ENCODE results near the gene FBXL15.

Gene FBXL15

DNA sequence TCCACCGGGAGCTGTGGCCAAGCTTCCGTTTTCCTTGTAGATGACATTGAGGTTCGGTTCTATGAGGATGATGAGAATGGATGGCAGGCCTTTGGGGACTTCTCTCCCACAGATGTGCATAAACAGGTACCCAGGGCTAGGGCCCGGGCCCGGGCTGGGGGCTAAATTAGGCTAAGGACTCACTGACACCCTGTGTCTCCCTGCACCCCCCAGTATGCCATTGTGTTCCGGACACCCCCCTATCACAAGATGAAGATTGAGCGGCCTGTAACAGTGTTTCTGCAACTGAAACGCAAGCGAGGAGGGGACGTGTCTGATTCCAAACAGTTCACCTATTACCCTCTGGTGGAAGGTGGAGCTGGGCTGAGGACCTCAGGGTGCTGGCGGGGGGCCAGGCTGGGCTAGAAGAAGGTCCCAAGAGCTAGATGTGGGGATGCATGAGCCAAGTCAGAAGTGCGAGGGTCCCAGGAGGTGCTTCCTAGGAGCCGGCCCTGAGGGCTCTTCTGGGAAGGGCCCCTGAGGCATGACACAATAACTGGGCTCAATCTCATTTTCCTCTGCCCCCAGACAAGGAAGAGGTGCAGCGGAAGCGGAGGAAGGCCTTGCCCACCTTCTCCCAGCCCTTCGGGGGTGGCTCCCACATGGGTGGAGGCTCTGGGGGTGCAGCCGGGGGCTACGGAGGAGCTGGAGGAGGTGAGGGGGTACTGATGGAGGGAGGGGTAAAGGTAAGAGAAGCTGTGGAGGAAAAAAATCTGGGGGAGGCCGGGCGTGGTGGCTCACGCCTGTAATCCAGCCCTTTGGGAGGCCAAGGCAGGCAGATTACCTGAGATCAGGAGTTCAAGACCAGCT is 22.2 kb upstream of the FBXL15 start:
- peak overlapping the region; percentile 42; the same call in 1 of the 2 replicates for H3K9ac ChIP-seq (ENCODE audit: low read length)
- H3K27ac ChIP-seq (ENCODE audit: low read length), result peak overlapping the region; percentile 71; the same call in 1 of the 2 replicates
- peaks cover 15% of the 10 kb centered on the region for H3K36me3 ChIP-seq (replicated peaks; ENCODE audit: insufficient read depth, low read length)
- peaks cover 48% of the 10 kb centered on the region for H3K79me2 ChIP-seq (ENCODE audit: low read length)
- no peak overlapping the region for H2AFZ ChIP-seq (ENCODE audit: low read length)
- H3K4me1 ChIP-seq (ENCODE audit: low read length), result peaks cover 24% of the 10 kb centered on the region
- H3K9me2 ChIP-seq (replicated peaks; ENCODE audit: insufficient read depth, low read length), result no peaks in the 10 kb centered on the region
- peak overlapping the region; percentile 31; the same call in 1 of the 2 replicates for H3K4me3 ChIP-seq (ENCODE audit: low read length)
- no peaks in the 10 kb centered on the region for H3K27me3 ChIP-seq (replicated peaks; ENCODE audit: insufficient read depth, low read length)
- H3F3A ChIP-seq (ENCODE audit: insufficient read depth, low read length), result peaks cover 53% of the 10 kb centered on the region
- H3K4me2 ChIP-seq (ENCODE audit: low read depth, low read length), result peak overlapping the region; percentile 94; the same call in 1 of the 2 replicates
- peaks cover 11% of the 10 kb centered on the region; the same call in 1 of the 2 replicates for H4K20me1 ChIP-seq (ENCODE audit: insufficient read depth, low read length)
- DNase-seq, result no peak
- H3K9me3 ChIP-seq (replicated peaks; ENCODE audit: insufficient read depth, low read length), result no peaks in the 10 kb centered on the region
- TF ChIP-seq, protein P1, sequence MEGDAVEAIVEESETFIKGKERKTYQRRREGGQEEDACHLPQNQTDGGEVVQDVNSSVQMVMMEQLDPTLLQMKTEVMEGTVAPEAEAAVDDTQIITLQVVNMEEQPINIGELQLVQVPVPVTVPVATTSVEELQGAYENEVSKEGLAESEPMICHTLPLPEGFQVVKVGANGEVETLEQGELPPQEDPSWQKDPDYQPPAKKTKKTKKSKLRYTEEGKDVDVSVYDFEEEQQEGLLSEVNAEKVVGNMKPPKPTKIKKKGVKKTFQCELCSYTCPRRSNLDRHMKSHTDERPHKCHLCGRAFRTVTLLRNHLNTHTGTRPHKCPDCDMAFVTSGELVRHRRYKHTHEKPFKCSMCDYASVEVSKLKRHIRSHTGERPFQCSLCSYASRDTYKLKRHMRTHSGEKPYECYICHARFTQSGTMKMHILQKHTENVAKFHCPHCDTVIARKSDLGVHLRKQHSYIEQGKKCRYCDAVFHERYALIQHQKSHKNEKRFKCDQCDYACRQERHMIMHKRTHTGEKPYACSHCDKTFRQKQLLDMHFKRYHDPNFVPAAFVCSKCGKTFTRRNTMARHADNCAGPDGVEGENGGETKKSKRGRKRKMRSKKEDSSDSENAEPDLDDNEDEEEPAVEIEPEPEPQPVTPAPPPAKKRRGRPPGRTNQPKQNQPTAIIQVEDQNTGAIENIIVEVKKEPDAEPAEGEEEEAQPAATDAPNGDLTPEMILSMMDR (IDR thresholded peaks at IDR 0.05; ENCODE audit: low read length), result no peak
- TF ChIP-seq EZH2 (optimal IDR thresholded peaks at IDR 0.05; ENCODE audit: low read depth, low read length) (no peak), EZH2phosphoT487 (IDR thresholded peaks at IDR 0.05; ENCODE audit: low read length) (no peak)

DNA sequence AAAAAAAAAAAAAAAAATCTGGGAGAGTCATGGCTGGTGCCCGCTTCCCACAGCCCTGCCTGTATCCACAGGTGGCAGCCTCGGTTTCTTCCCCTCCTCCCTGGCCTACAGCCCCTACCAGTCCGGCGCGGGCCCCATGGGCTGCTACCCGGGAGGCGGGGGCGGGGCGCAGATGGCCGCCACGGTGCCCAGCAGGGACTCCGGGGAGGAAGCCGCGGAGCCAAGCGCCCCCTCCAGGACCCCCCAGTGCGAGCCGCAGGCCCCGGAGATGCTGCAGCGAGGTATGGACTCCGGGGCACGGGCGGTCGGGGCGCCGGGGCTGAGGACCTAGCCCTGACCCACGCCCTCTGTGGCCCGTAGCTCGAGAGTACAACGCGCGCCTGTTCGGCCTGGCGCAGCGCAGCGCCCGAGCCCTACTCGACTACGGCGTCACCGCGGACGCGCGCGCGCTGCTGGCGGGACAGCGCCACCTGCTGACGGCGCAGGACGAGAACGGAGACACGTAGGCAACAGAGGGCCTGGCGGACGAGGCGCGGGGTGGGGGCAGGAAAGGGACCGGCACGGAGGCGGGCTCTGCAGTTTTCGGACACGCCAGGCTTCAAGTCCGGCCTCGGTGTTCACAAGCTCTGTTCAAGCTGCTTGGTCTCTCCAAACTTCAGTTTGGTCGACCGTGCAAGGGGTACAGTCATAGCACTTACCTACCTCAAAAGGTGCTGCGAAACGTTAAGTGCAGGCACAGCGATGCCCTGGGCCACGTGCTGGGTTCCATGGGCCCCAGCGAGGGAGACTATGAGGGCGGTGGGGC is 21.2 kb upstream of the FBXL15 start:
- H3K9ac ChIP-seq (ENCODE audit: low read length), result peak overlapping the region; percentile 46; the same call in 1 of the 2 replicates
- H3K27ac ChIP-seq (ENCODE audit: low read length), result peak overlapping the region; percentile 71; the same call in 1 of the 2 replicates
- H3K36me3 ChIP-seq (replicated peaks; ENCODE audit: insufficient read depth, low read length), result peaks cover 15% of the 10 kb centered on the region
- peak overlapping the region; percentile 57; the same call in 1 of the 2 replicates for H3K4me3 ChIP-seq (ENCODE audit: low read length)
- H3K4me2 ChIP-seq (ENCODE audit: low read depth, low read length), result peak overlapping the region; percentile 94
- peaks cover 24% of the 10 kb centered on the region for H3K4me1 ChIP-seq (ENCODE audit: low read length)
- H3K9me3 ChIP-seq (replicated peaks; ENCODE audit: insufficient read depth, low read length), result no peaks in the 10 kb centered on the region
- TF ChIP-seq EZH2 (optimal IDR thresholded peaks at IDR 0.05; ENCODE audit: low read depth, low read length), result no peak
- TF ChIP-seq, protein P1 (IDR thresholded peaks at IDR 0.05; ENCODE audit: low read length), result peak; percentile 88
- peaks cover 45% of the 10 kb centered on the region for H3K79me2 ChIP-seq (ENCODE audit: low read length)
- H4K20me1 ChIP-seq (ENCODE audit: insufficient read depth, low read length), result peaks cover 11% of the 10 kb centered on the region; the same call in 1 of the 2 replicates
- H2AFZ ChIP-seq (ENCODE audit: low read length), result 0 out of 2 replicates have a peak overlapping the region, but pooled peaks have one; percentile 27
- no peaks in the 10 kb centered on the region for H3K9me2 ChIP-seq (replicated peaks; ENCODE audit: insufficient read depth, low read length)
- DNase-seq, result peak; percentile 90
- H3F3A ChIP-seq (ENCODE audit: insufficient read depth, low read length), result peaks cover 53% of the 10 kb centered on the region
- no peaks in the 10 kb centered on the region for H3K27me3 ChIP-seq (replicated peaks; ENCODE audit: insufficient read depth, low read length)

DNA sequence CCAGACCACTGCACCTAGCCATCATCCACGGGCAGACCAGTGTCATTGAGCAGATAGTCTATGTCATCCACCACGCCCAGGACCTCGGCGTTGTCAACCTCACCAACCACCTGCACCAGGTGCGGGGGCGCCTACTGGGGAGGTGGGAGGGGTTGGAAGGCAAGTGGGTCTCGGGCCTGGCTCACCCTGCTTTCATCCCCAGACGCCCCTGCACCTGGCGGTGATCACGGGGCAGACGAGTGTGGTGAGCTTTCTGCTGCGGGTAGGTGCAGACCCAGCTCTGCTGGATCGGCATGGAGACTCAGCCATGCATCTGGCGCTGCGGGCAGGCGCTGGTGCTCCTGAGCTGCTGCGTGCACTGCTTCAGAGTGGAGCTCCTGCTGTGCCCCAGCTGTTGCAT is 20.6 kb upstream of the FBXL15 start:
- peaks cover 24% of the 10 kb centered on the region for H3K4me1 ChIP-seq (ENCODE audit: low read length)
- peak overlapping the region; percentile 46; the same call in 1 of the 2 replicates for H3K9ac ChIP-seq (ENCODE audit: low read length)
- peaks cover 15% of the 10 kb centered on the region for H3K36me3 ChIP-seq (replicated peaks; ENCODE audit: insufficient read depth, low read length)
- H3K27ac ChIP-seq (ENCODE audit: low read length), result peak overlapping the region; percentile 71; the same call in 1 of the 2 replicates
- TF ChIP-seq EZH2phosphoT487 (IDR thresholded peaks at IDR 0.05; ENCODE audit: low read length) (no peak), EZH2 (optimal IDR thresholded peaks at IDR 0.05; ENCODE audit: low read depth, low read length) (no peak)
- TF ChIP-seq, protein P1 (IDR thresholded peaks at IDR 0.05; ENCODE audit: low read length), result no peak
- H3K9me2 ChIP-seq (replicated peaks; ENCODE audit: insufficient read depth, low read length), result no peaks in the 10 kb centered on the region
- no peak overlapping the region for H2AFZ ChIP-seq (ENCODE audit: low read length)
- H4K20me1 ChIP-seq (ENCODE audit: insufficient read depth, low read length), result peaks cover 11% of the 10 kb centered on the region; the same call in 1 of the 2 replicates
- no peak for DNase-seq
- H3K4me2 ChIP-seq (ENCODE audit: low read depth, low read length), result peak overlapping the region; percentile 94; the same call in 1 of the 2 replicates
- H3K27me3 ChIP-seq (replicated peaks; ENCODE audit: insufficient read depth, low read length), result no peaks in the 10 kb centered on the region
- H3K9me3 ChIP-seq (replicated peaks; ENCODE audit: insufficient read depth, low read length), result no peaks in the 10 kb centered on the region
- peaks cover 44% of the 10 kb centered on the region for H3K79me2 ChIP-seq (ENCODE audit: low read length)
- peak overlapping the region; percentile 57; the same call in 1 of the 2 replicates for H3K4me3 ChIP-seq (ENCODE audit: low read length)
- H3F3A ChIP-seq (ENCODE audit: insufficient read depth, low read length), result peaks cover 49% of the 10 kb centered on the region
